ENCODE results near the gene UBR7. TPM values are rescaled to one million over a fixed set of nuclear protein-coding genes. Genes with fewer than 3 reads are reported as not detected.
"Not testable (repeated sequence)": the region's sequence is repeated elsewhere in the genome, so short reads cannot be mapped to it uniquely, and the experiment has no call there.

Gene UBR7
- total and polyA plus RNA-seq, 2 donors, result 19.5 to 28.2 TPM

GRCh38 chr14:93174731-93175130 is 32.3 kb upstream of the UBR7 start:
- 82% methylated on average over 5 of the region's 5 CpGs for WGBS
- H3K27ac ChIP-seq (ENCODE audit: low read depth); H3K4me3 ChIP-seq (ENCODE audit: low read depth, low read length); H3K4me1 ChIP-seq (ENCODE audit: insufficient read depth); DNase-seq (ENCODE audit: extremely low spot score); H3K36me3 ChIP-seq (ENCODE audit: insufficient read depth): not testable (repeated sequence)

GRCh38 chr14:93175492-93175891 is 31.6 kb upstream of the UBR7 start:
- Histone ChIP-seq H3K36me3 (ENCODE audit: insufficient read depth) (no peaks in the 10 kb centered on the region), H3K4me1 (ENCODE audit: insufficient read depth) (no peaks in the 10 kb centered on the region), H3K27ac (ENCODE audit: low read depth) (no peak overlapping the region), H3K4me3 (ENCODE audit: low read depth, low read length) (no peak overlapping the region)
- WGBS, result 90% methylated on average over 6 of the region's 6 CpGs
- DNase-seq (ENCODE audit: extremely low spot score), result no peak

GRCh38 chr14:93183596-93184317 is 23.3 kb upstream of the UBR7 start:
- Histone ChIP-seq H3K4me3 (ENCODE audit: low read depth, low read length) (peak overlapping the region; percentile 78), H3K4me1 (ENCODE audit: insufficient read depth) (no peaks in the 10 kb centered on the region), H3K27ac (ENCODE audit: low read depth) (no peak overlapping the region), H3K36me3 (ENCODE audit: insufficient read depth) (no peaks in the 10 kb centered on the region)
- DNase-seq (ENCODE audit: extremely low spot score), result no peak
- 44% methylated on average over 17 of the region's 17 CpGs for WGBS

- H3K27ac ChIP-seq (ENCODE audit: low read depth), result peak within 1 kb of the TSS; percentile 94
- no peaks in the 10 kb centered on the region for H3K4me1 ChIP-seq (ENCODE audit: insufficient read depth)
- WGBS, result under 1% methylated on average over 124 of the region's 124 CpGs
- peak within 1 kb of the TSS; percentile 78 for H3K4me3 ChIP-seq (ENCODE audit: low read depth, low read length)
- no peaks in the 10 kb centered on the region for H3K36me3 ChIP-seq (ENCODE audit: insufficient read depth)
- DNase-seq (ENCODE audit: extremely low spot score), result peak; percentile 39
Measured at GRCh38 chr14:93184391-93185348, 22.4 kb upstream of the UBR7 start, which contains the start of the genes LYSET and MOAP1. TSS of gene LYSET (plus strand) at chr14:93185317. CDS start at chr14:93185406, 89 bp downstream. TSS of gene MOAP1 (minus strand) at chr14:93184897. CDS start at chr14:93184242, 655 bp downstream.

- WGBS, result under 1% methylated on average over 10 of the region's 10 CpGs
- no peaks in the 10 kb centered on the region for H3K4me1 ChIP-seq (ENCODE audit: insufficient read depth)
- H3K27ac ChIP-seq (ENCODE audit: low read depth), result peak overlapping the region; percentile 88
- no peaks in the 10 kb centered on the region for H3K36me3 ChIP-seq (ENCODE audit: insufficient read depth)
- H3K4me3 ChIP-seq (ENCODE audit: low read depth, low read length), result peak overlapping the region; percentile 78
- no peak for DNase-seq (ENCODE audit: extremely low spot score)
Measured at GRCh38 chr14:93185349-93185720, 21.7 kb upstream of the UBR7 start.

- Histone ChIP-seq H3K4me3 (ENCODE audit: low read depth, low read length) (no peak overlapping the region), H3K27ac (ENCODE audit: low read depth) (no peak overlapping the region), H3K36me3 (ENCODE audit: insufficient read depth) (no peaks in the 10 kb centered on the region), H3K4me1 (ENCODE audit: insufficient read depth) (no peaks in the 10 kb centered on the region)
- WGBS, result 85% methylated on average over 6 of the region's 6 CpGs
- no peak for DNase-seq (ENCODE audit: extremely low spot score)
Measured at GRCh38 chr14:93186466-93186865, 20.6 kb upstream of the UBR7 start.

GRCh38 chr14:93186956-93187355 is 20.1 kb upstream of the UBR7 start:
- Histone ChIP-seq H3K4me1 (ENCODE audit: insufficient read depth) (no peaks in the 10 kb centered on the region), H3K36me3 (ENCODE audit: insufficient read depth) (no peaks in the 10 kb centered on the region), H3K27ac (ENCODE audit: low read depth) (no peak overlapping the region), H3K4me3 (ENCODE audit: low read depth, low read length) (no peak overlapping the region)
- WGBS, result 92% methylated on average over 3 of the region's 3 CpGs
- DNase-seq (ENCODE audit: extremely low spot score), result no peak

- no peak overlapping the region for H3K27ac ChIP-seq (ENCODE audit: low read depth)
- no peak overlapping the region for H3K4me3 ChIP-seq (ENCODE audit: low read depth, low read length)
- H3K4me1 ChIP-seq (ENCODE audit: insufficient read depth), result no peaks in the 10 kb centered on the region
- WGBS, result 96% methylated on average over 1 of the region's 1 CpG
- DNase-seq (ENCODE audit: extremely low spot score), result no peak
- no peaks in the 10 kb centered on the region for H3K36me3 ChIP-seq (ENCODE audit: insufficient read depth)
Measured at GRCh38 chr14:93195316-93195999, 11.6 kb upstream of the UBR7 start.

GRCh38 chr14:93199031-93199430 is 8.0 kb upstream of the UBR7 start:
- no peaks in the 10 kb centered on the region for H3K36me3 ChIP-seq (ENCODE audit: insufficient read depth)
- H3K27ac ChIP-seq (ENCODE audit: low read depth), result no peak overlapping the region
- DNase-seq (ENCODE audit: extremely low spot score), result no peak
- no peak overlapping the region for H3K4me3 ChIP-seq (ENCODE audit: low read depth, low read length)
- H3K4me1 ChIP-seq (ENCODE audit: insufficient read depth), result no peaks in the 10 kb centered on the region
- WGBS, result 84% methylated on average over 4 of the region's 4 CpGs

GRCh38 chr14:93200553-93200952 is 6.5 kb upstream of the UBR7 start:
- DNase-seq (ENCODE audit: extremely low spot score), result no peak
- no peaks in the 10 kb centered on the region for H3K36me3 ChIP-seq (ENCODE audit: insufficient read depth)
- WGBS, result 98% methylated on average over 5 of the region's 5 CpGs
- H3K27ac ChIP-seq (ENCODE audit: low read depth), result no peak overlapping the region
- H3K4me1 ChIP-seq (ENCODE audit: insufficient read depth), result no peaks in the 10 kb centered on the region
- H3K4me3 ChIP-seq (ENCODE audit: low read depth, low read length), result no peak overlapping the region

GRCh38 chr14:93201155-93201704 is 5.8 kb upstream of the UBR7 start:
- WGBS, result 81% methylated on average over 7 of the region's 7 CpGs
- no peak overlapping the region for H3K4me3 ChIP-seq (ENCODE audit: low read depth, low read length)
- H3K36me3 ChIP-seq (ENCODE audit: insufficient read depth), result no peaks in the 10 kb centered on the region
- H3K27ac ChIP-seq (ENCODE audit: low read depth), result no peak overlapping the region
- DNase-seq (ENCODE audit: extremely low spot score), result no peak
- no peaks in the 10 kb centered on the region for H3K4me1 ChIP-seq (ENCODE audit: insufficient read depth)

GRCh38 chr14:93207468-93208308 is 632 bp downstream of the UBR7 start:
- peak overlapping the region; percentile 57 for H3K27ac ChIP-seq (ENCODE audit: low read depth)
- peak overlapping the region; percentile 79 for H3K4me3 ChIP-seq (ENCODE audit: low read depth, low read length)
- WGBS, result under 1% methylated on average over 23 of the region's 23 CpGs
- no peaks in the 10 kb centered on the region for H3K36me3 ChIP-seq (ENCODE audit: insufficient read depth)
- peak; percentile 14 for DNase-seq (ENCODE audit: extremely low spot score)
- H3K4me1 ChIP-seq (ENCODE audit: insufficient read depth), result no peaks in the 10 kb centered on the region

All from urinary bladder (tissue), 4 donors.